Omental fat pad (tissue), 4 donors: Measurements from ENCODE around the gene L3MBTL3. TPM values are rescaled to one million over a fixed set of nuclear protein-coding genes. Genes with fewer than 3 reads are reported as not detected.
"Not testable (repeated sequence)": the region's sequence is repeated elsewhere in the genome, so short reads cannot be mapped to it uniquely, and the experiment has no call there.

Experiments used
- ATAC-seq: fragments of 150-250 bp; one replicate; pipeline ENCODE4 v1.9.1; 2016; ENCODE audit warnings: mild to moderate bottlenecking, moderate library complexity; ENCODE audit not compliant: low FRiP score
- DNase-seq: peaks from one replicate; pipeline ENCODE4 v3.0.0-alpha.2; 2019; ENCODE audit warnings: low spot score
- CTCF ChIP-seq, 3 donors: fragments of 450-650 bp; IDR thresholded peaks; one replicate each; pipeline ENCODE4 v1.5.1; 2016 to 2017; ENCODE audit warnings: antibody characterized with exemption in 3 of 3, mild to moderate bottlenecking in 3 of 3, moderate library complexity in 2 of 3
- total RNA-seq, 4 donors: library from RNA; depleted of rRNA; stranded (reverse); fragments of >200 nt; gene quantifications; one replicate each; pipeline ENCODE4 v1.1.0, GENCODE V29; 2016

The L3MBTL3 gene
- total RNA-seq, 4 donors from 2014 or later: 6.9 to 22.2 (median 8.0) TPM

- DNase-seq (no peak), ATAC-seq (no peak)
- no peak for TF ChIP-seq CTCF (IDR thresholded peaks at IDR 0.05)
Measured at GRCh38 chr6:130147111-130147510, 128.7 kb downstream of the L3MBTL3 start.

- DNase-seq (no peak), ATAC-seq (no peak)
- TF ChIP-seq CTCF (IDR thresholded peaks at IDR 0.05): no peak
Measured at GRCh38 chr6:130148181-130148580, 129.8 kb downstream of the L3MBTL3 start.

- not testable (repeated sequence) for DNase-seq, ATAC-seq
Measured at GRCh38 chr6:130149016-130149415, 130.6 kb downstream of the L3MBTL3 start.

GRCh38 chr6:130150906-130151305 is 132.5 kb downstream of the L3MBTL3 start:
- no peak for TF ChIP-seq CTCF (IDR thresholded peaks at IDR 0.05)
- ATAC-seq: no peak
- no peak for DNase-seq

- no peak for TF ChIP-seq CTCF (IDR thresholded peaks at IDR 0.05)
- DNase-seq (no peak), ATAC-seq (no peak)
Measured at GRCh38 chr6:130152908-130153510, 134.6 kb downstream of the L3MBTL3 start.

- no peak for DNase-seq
- TF ChIP-seq CTCF (IDR thresholded peaks at IDR 0.05): no peak
- ATAC-seq: no peak
Measured at GRCh38 chr6:130156908-130157307, 138.5 kb downstream of the L3MBTL3 start.

GRCh38 chr6:130158056-130158455 is 139.7 kb downstream of the L3MBTL3 start:
- DNase-seq (no peak), ATAC-seq (no peak)
- TF ChIP-seq CTCF (IDR thresholded peaks at IDR 0.05): no peak
